ENCODE measurements around the gene CLCN3.
"Not testable (repeated sequence)": the region's sequence is repeated elsewhere in the genome, so short reads cannot be mapped to it uniquely, and the experiment has no call there.

CLCN3 gene

DNA sequence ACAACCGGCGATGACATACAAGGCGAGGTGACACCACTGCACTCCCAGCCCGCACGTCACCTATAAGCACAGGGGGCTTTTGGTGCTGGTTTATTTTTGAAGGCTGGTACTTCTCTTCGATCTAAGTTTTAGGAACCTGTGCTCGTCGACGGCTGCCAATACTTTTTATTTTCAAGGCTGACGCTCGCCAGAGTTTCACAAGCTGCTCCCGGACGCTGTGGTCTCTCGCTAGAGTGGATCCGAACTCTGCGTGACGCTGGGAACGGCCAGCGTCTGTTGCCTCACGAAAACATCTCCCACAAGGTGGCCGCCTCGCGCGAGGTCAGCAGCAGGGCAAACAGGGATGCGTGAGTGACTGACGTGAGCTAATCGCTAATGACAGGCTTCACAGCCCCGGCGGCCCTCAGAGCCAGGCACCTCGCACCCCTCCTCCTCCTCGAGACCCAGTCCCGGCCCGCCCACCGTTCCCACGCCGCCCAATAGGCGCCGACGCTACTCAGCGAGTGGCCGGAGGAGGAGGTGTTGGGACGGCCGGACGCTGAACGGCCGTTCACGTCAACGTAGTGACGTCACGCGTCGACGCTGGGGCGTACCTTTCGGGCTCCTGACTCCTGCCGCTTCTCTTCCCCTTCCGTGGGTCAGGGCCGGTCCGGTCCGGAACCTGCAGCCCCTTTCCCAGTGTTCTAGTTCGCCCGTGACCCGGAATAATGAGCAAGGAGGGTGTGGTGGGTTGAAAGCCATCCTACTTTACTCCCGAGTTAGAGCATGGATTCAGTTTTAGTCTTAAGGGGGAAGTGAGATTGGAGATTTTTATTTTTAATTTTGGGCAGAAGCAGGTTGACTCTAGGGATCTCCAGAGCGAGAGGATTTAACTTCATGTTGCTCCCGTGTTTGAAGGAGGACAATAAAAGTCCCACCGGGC lies at the start of gene CLCN3:
Gene CLCN3 (plus strand): TSS at position 621 of the 922 bp plus-strand sequence. CDS start 15,351 bp downstream, outside the sequence.
- H3K4me3 ChIP-seq (ENCODE audit: insufficient read depth, low read length, poor library complexity, severe bottlenecking), result peak within 1 kb of the TSS; percentile 95
- H3K4me2 ChIP-seq (ENCODE audit: low read depth, low read length, poor library complexity, severe bottlenecking), result peak within 1 kb of the TSS; percentile 100
- H3K27ac ChIP-seq (ENCODE audit: low read depth, low read length), result peak within 1 kb of the TSS; percentile 77
- H3K27me3 ChIP-seq (ENCODE audit: low read length), result no peaks in the 10 kb centered on the region
- H3K9me3 ChIP-seq (ENCODE audit: insufficient read depth, low read length), result no peaks in the 10 kb centered on the region
- 0 out of 2 replicates have a peak, but pooled peaks cover 6% of the 10 kb centered on the region for H3K36me3 ChIP-seq (ENCODE audit: low read length)
- peak within 1 kb of the TSS; percentile 81 for H3K9ac ChIP-seq (ENCODE audit: low read length)
- TF ChIP-seq EZH2phosphoT487 (conservative IDR thresholded peaks at IDR 0.05; ENCODE audit: low read length), result no peak
- TF ChIP-seq, protein P1, sequence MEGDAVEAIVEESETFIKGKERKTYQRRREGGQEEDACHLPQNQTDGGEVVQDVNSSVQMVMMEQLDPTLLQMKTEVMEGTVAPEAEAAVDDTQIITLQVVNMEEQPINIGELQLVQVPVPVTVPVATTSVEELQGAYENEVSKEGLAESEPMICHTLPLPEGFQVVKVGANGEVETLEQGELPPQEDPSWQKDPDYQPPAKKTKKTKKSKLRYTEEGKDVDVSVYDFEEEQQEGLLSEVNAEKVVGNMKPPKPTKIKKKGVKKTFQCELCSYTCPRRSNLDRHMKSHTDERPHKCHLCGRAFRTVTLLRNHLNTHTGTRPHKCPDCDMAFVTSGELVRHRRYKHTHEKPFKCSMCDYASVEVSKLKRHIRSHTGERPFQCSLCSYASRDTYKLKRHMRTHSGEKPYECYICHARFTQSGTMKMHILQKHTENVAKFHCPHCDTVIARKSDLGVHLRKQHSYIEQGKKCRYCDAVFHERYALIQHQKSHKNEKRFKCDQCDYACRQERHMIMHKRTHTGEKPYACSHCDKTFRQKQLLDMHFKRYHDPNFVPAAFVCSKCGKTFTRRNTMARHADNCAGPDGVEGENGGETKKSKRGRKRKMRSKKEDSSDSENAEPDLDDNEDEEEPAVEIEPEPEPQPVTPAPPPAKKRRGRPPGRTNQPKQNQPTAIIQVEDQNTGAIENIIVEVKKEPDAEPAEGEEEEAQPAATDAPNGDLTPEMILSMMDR (IDR thresholded peaks at IDR 0.05; ENCODE audit: insufficient read depth, low read length, poor library complexity, severe bottlenecking), result no peak
- H2AFZ ChIP-seq (ENCODE audit: low read depth, low read length, severe bottlenecking), result peak within 1 kb of the TSS; percentile 61
- H3K79me2 ChIP-seq (ENCODE audit: insufficient read depth, low read length), result peaks cover 48% of the 10 kb centered on the region
- H3K9me2 ChIP-seq (replicated peaks; ENCODE audit: insufficient read depth, low read length), result no peaks in the 10 kb centered on the region
- H4K20me1 ChIP-seq (ENCODE audit: low read depth, low read length), result no peaks in the 10 kb centered on the region
- peaks cover 23% of the 10 kb centered on the region for H3F3A ChIP-seq (ENCODE audit: insufficient read depth)

DNA sequence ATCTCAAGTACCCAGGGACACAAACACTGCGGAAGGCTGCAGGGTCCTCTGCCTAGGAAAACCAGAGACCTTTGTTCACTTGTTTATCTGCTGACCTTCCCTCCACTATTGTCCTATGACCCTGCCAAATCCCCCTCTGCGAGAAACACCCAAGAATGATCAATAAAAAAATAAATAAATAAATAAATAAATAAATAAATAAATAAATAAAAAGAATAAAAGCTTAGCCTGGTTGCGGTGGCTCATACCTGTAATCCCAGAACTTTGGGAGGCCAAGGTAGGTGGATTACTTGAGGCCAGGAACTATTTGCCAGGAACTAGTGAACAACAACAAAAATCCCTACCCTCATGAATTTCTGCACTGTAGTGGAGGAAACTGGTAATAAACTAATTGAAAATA lies 49.4 kb upstream of the CLCN3 start:
- not testable (repeated sequence) for H3K36me3 ChIP-seq (ENCODE audit: low read length); H3K27me3 ChIP-seq (ENCODE audit: low read length); H3K4me3 ChIP-seq (ENCODE audit: insufficient read depth, low read length, poor library complexity, severe bottlenecking); H3F3A ChIP-seq (ENCODE audit: insufficient read depth); H3K9ac ChIP-seq (ENCODE audit: low read length); H2AFZ ChIP-seq (ENCODE audit: low read depth, low read length, severe bottlenecking); H3K79me2 ChIP-seq (ENCODE audit: insufficient read depth, low read length); H3K4me2 ChIP-seq (ENCODE audit: low read depth, low read length, poor library complexity, severe bottlenecking); H3K27ac ChIP-seq (ENCODE audit: low read depth, low read length); H3K9me2 ChIP-seq (replicated peaks; ENCODE audit: insufficient read depth, low read length); H3K9me3 ChIP-seq (ENCODE audit: insufficient read depth, low read length); H4K20me1 ChIP-seq (ENCODE audit: low read depth, low read length)

DNA sequence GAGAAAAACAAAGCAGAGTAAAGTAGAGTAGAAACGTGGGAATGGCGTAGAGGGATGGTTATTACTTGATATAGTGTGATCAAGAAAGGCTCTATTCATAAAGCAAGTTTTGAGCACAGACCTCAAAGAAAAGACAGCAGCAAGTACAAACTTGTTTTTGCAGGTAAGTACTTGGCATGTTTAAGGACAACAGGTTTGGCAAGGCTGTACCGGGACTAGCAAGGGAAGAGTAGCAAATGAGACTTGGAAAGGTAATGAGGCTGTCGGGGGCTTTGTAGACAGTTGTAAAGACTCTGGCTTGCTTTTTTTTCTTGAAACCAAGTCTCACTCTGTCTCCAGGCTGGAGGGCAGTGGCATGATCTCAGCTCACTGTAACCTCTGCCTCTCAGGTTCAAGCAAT lies 48.9 kb upstream of the CLCN3 start:
- no peaks in the 10 kb centered on the region for H3K79me2 ChIP-seq (ENCODE audit: insufficient read depth, low read length)
- H3K4me2 ChIP-seq (ENCODE audit: low read depth, low read length, poor library complexity, severe bottlenecking), result no peak overlapping the region
- no peaks in the 10 kb centered on the region for H3K9me2 ChIP-seq (replicated peaks; ENCODE audit: insufficient read depth, low read length)
- no peak overlapping the region for H3K4me3 ChIP-seq (ENCODE audit: insufficient read depth, low read length, poor library complexity, severe bottlenecking)
- H3F3A ChIP-seq (ENCODE audit: insufficient read depth), result peaks cover 8% of the 10 kb centered on the region; the same call in 1 of the 2 replicates
- no peaks in the 10 kb centered on the region for H3K9me3 ChIP-seq (ENCODE audit: insufficient read depth, low read length)
- no peak for TF ChIP-seq EZH2phosphoT487 (conservative IDR thresholded peaks at IDR 0.05; ENCODE audit: low read length)
- TF ChIP-seq, protein P1 (IDR thresholded peaks at IDR 0.05; ENCODE audit: insufficient read depth, low read length, poor library complexity, severe bottlenecking), result no peak
- H3K36me3 ChIP-seq (ENCODE audit: low read length), result no peaks in the 10 kb centered on the region
- no peaks in the 10 kb centered on the region for H3K27me3 ChIP-seq (ENCODE audit: low read length)
- H3K27ac ChIP-seq (ENCODE audit: low read depth, low read length), result no peak overlapping the region
- no peak overlapping the region for H3K9ac ChIP-seq (ENCODE audit: low read length)
- H2AFZ ChIP-seq (ENCODE audit: low read depth, low read length, severe bottlenecking), result no peak overlapping the region
- H4K20me1 ChIP-seq (ENCODE audit: low read depth, low read length), result no peaks in the 10 kb centered on the region

DNA sequence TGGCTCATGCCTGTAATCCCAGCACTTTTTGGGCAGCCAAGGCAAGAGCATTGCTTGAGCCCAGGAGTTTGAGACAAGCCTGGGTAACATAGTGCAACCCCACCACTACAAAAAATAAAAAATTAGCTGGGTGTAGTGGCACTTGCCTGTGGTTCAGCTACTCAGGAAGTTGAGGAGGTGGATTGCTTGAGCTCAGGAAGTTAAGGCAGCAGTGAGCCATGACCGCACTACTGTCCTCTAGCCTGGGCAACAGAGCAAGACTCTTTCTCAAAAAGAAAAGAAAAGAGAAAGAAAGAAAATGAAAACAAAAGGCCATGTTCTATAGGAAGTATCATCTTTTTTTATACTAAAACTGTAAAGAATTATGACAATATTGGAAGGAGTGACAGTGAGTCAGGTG lies 46.5 kb upstream of the CLCN3 start:
- Histone ChIP-seq H3K27me3 (ENCODE audit: low read length) (no peaks in the 10 kb centered on the region), H3K4me2 (ENCODE audit: low read depth, low read length, poor library complexity, severe bottlenecking) (no peak overlapping the region), H3K9me3 (ENCODE audit: insufficient read depth, low read length) (no peaks in the 10 kb centered on the region), H3K9ac (ENCODE audit: low read length) (no peak overlapping the region), H3K36me3 (ENCODE audit: low read length) (peaks cover 5% of the 10 kb centered on the region; the same call in 1 of the 2 replicates), H3K9me2 (replicated peaks; ENCODE audit: insufficient read depth, low read length) (no peaks in the 10 kb centered on the region), H2AFZ (ENCODE audit: low read depth, low read length, severe bottlenecking) (no peak overlapping the region), H3F3A (ENCODE audit: insufficient read depth) (no peaks in the 10 kb centered on the region), H4K20me1 (ENCODE audit: low read depth, low read length) (no peaks in the 10 kb centered on the region), H3K27ac (ENCODE audit: low read depth, low read length) (no peak overlapping the region), H3K4me3 (ENCODE audit: insufficient read depth, low read length, poor library complexity, severe bottlenecking) (no peak overlapping the region), H3K79me2 (ENCODE audit: insufficient read depth, low read length) (no peaks in the 10 kb centered on the region)
- no peak for TF ChIP-seq EZH2phosphoT487 (conservative IDR thresholded peaks at IDR 0.05; ENCODE audit: low read length)
- TF ChIP-seq, protein P1 (IDR thresholded peaks at IDR 0.05; ENCODE audit: insufficient read depth, low read length, poor library complexity, severe bottlenecking), result no peak
